IPS-15b (cell line): Measurements from ENCODE around the gene HJURP.

Source experiments
- H3K27me3 ChIP-seq: one replicate; pipeline ENCODE4 v1.6.1; 2013; ENCODE audit warnings: low read length; ENCODE audit not compliant: control insufficient read depth, insufficient read depth
- H3K36me3 ChIP-seq: one replicate; pipeline ENCODE4 v1.6.1; 2013; ENCODE audit warnings: low read length; ENCODE audit not compliant: control insufficient read depth, insufficient read depth
- H3K4me1 ChIP-seq: one replicate; pipeline ENCODE4 v1.6.1; 2013; ENCODE audit warnings: mild to moderate bottlenecking, low read length; ENCODE audit not compliant: control insufficient read depth, insufficient read depth
- H3K4me3 ChIP-seq: one replicate; pipeline ENCODE4 v1.5.1; 2013; ENCODE audit warnings: low read depth, low read length
- H3K9ac ChIP-seq: one replicate; pipeline ENCODE4 v1.6.1; 2013; ENCODE audit warnings: low read depth, mild to moderate bottlenecking, low read length
- H3K9me3 ChIP-seq: one replicate; pipeline ENCODE4 v1.6.1; 2013; ENCODE audit warnings: mild to moderate bottlenecking, low read length; ENCODE audit not compliant: control insufficient read depth, insufficient read depth

The HJURP gene

DNA sequence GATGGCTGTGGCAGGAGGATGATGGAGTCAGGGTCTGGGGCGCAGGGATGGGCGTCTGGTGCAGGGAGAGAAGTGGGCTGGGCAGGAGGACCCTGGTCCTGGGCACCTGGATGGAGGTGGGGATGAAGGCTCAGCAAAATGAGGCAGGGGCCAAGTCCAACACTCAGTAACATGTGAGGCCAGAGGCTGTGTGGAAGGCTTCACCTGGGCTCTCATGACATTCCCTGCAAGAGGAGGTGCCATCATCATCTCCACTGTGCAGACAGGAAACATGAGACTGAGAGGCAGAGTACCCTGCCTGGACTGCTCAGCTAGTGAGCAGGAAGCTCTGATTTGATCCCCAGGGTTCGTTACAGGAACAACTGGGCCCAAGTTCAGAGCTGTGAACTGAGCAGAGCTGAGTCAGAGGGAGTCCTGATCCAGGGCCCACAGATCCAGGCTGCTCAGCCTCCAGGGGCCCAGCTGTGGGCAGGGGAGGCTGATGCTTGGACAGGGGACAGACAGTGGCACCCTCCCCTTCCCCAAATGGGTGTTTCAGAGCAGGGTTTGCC, 36.9 kb downstream of the HJURP start:
- Histone ChIP-seq H3K27me3 (no peaks in the 10 kb centered on the region), H3K4me3 (no peak overlapping the region), H3K4me1 (no peaks in the 10 kb centered on the region), H3K9ac (no peak overlapping the region), H3K9me3 (no peaks in the 10 kb centered on the region), H3K36me3 (no peaks in the 10 kb centered on the region)

DNA sequence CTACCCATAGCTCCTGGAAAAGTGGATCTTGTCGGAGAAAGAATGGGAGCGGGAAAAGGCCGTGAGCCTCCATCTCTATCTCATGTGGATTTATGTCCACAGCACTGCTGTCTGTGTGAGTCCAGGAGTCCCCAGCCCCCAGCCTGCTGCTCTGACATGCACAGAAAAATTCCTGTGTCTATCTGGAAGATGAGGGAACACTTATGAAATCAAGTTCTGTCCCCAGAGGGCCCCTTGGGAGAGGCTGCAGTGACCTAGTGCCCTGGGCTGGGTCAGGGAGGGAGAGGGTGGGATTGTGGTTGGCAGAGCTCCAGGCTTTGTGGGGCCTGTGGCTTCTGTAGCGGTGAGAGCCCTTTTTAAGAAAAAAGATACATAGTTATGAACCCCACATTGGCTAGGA, 37.6 kb downstream of the HJURP start:
- Histone ChIP-seq H3K27me3 (no peaks in the 10 kb centered on the region), H3K9ac (no peak overlapping the region), H3K4me3 (no peak overlapping the region), H3K4me1 (no peaks in the 10 kb centered on the region), H3K36me3 (no peaks in the 10 kb centered on the region), H3K9me3 (no peaks in the 10 kb centered on the region)

DNA sequence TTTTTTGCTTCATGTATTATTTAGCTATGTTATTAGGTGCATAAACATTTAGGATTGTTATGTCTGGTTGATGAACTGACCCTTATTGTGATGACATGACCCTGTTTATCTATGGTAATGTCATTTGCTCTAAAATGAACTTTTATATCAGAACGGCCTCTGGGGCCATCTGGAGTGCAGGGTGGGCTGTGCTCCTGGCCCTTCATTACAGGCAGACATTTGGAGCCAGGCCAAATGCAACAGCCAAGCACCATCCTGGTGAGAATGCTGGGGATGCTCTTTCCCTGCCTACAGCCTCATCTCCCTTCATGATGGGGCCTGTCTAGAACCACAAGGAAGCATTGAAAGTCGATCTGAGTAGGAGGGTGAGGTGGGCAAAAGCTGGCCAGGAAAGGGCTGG, 38.0 kb downstream of the HJURP start:
- H3K27me3 ChIP-seq: no peaks in the 10 kb centered on the region
- H3K9me3 ChIP-seq: no peaks in the 10 kb centered on the region
- no peak overlapping the region for H3K9ac ChIP-seq
- H3K4me1 ChIP-seq: no peaks in the 10 kb centered on the region
- no peaks in the 10 kb centered on the region for H3K36me3 ChIP-seq
- no peak overlapping the region for H3K4me3 ChIP-seq

DNA sequence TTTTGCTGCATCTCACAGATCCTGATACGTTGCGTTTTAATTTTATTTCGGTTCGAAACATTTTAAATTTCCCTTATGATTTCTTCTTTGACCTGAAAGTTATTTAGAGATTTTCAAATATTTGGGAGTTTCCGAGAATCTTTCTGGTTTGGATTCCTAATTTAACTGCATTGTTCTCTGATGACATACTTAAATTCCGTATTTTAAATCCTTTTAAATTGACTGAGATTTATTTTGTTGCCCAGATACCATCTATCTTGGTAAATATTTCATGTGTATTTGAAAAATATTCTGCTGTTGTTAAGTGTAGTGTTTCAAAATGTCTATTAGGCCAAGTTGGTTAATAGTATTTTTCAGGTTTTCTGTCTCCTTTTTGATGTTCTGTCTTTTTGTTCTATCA, 38.5 kb downstream of the HJURP start:
- no peaks in the 10 kb centered on the region for H3K4me1 ChIP-seq
- no peak overlapping the region for H3K4me3 ChIP-seq
- H3K9me3 ChIP-seq: no peaks in the 10 kb centered on the region
- H3K27me3 ChIP-seq: no peaks in the 10 kb centered on the region
- H3K36me3 ChIP-seq: no peaks in the 10 kb centered on the region
- H3K9ac ChIP-seq: no peak overlapping the region

DNA sequence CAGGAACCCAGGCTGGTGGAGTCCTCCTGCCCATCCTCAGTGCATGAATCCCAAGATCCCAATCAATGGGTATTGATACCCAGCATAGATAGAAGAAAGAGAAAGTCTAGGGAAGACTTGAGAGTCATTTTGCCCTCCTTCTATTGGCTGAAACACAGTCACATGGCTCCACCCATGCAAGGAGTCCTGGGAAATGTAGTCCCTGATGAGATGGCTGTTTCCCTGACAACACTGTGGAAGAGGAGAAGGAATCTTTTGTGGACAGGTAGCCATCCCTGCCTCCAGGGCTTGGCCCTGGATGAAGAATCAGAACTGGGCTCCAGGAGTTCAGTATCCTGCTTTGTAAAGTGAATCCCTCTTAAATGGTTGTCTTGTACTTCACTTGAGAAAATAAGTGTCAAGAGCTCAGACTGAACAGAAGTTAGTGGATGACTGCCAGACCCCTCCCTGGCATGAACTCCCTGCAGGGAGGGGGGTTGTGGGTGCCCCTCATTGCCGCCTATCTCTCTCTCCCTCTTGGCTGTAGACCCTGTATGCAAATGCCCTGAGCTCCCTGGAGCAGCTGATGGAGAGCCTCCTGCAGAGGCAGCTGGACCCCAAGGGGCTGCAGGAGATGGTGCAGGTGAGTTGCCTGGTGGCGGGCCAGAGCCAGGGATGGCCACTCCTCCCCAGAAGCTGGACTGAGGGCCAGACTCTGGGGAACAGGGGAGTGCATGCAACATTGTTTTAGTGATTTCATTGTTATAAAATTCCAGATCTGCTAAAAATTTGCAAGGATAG, 40.1 kb downstream of the HJURP start:
- Histone ChIP-seq H3K9me3 (no peaks in the 10 kb centered on the region), H3K4me3 (no peak overlapping the region), H3K4me1 (no peaks in the 10 kb centered on the region), H3K36me3 (no peaks in the 10 kb centered on the region), H3K9ac (no peak overlapping the region), H3K27me3 (no peaks in the 10 kb centered on the region)

DNA sequence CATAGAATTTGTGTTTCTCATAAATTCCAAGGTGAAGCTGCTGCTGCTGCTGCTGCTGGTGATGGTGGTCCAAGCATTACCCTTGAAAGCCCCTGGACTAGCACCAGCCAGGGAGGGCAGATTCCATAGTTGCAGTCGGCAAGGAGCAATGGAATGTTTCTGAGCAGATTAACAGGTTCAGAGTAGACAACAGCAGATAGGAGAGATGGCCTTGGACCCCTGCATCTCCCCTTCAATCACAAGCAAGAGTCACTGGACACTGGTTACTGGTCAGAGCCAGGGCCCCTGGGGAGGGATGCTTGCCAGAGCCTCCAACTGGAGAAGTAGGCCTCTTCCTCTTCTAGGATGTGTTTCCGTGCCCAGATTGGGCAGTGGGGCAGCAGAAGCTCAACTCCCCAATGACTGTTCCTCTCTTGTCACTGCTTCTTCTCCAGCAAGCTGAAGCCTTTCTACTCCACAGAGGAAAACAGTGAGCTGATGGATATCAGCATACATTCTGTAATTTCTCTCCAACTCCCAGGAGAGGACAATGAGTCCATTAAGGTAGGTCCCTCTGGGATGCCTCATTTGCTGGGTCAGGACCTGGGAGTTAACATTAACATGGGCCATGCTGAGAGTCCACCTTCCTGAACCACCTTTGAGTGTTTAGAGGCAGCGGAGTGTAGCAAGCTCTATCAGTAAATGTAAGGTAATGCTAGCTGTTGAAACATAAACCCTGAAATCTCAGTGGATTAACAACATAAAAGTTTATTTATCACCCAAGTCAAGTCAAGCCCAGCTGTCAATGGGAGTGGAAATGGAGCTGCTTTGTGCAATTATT, 40.9 kb downstream of the HJURP start:
- Histone ChIP-seq H3K27me3 (no peaks in the 10 kb centered on the region), H3K4me1 (no peaks in the 10 kb centered on the region), H3K9ac (no peak overlapping the region), H3K4me3 (no peak overlapping the region), H3K9me3 (no peaks in the 10 kb centered on the region), H3K36me3 (no peaks in the 10 kb centered on the region)

DNA sequence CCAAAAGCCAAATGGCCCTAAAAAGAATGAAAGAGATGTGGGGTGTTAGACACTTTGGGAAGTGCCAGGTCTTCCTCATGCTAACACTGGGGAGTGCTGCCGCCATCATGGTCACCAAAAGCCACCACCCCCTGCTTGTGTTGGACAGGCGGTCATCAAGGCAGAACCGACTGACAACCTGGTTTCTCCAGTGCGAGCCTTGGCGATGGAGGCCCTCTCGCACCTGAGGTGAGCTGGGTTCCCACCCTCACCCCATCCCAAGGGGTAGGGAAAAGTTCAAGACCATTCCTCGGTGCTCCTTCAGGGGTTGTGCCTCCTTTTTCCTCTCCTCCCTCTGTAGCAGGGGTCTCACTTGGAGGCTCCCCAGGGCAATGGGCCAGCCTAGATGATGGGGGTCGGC, 42.6 kb downstream of the HJURP start:
- H3K9ac ChIP-seq: no peak overlapping the region
- H3K4me1 ChIP-seq: no peaks in the 10 kb centered on the region
- H3K4me3 ChIP-seq: no peak overlapping the region
- H3K36me3 ChIP-seq: no peaks in the 10 kb centered on the region
- H3K9me3 ChIP-seq: no peaks in the 10 kb centered on the region
- no peaks in the 10 kb centered on the region for H3K27me3 ChIP-seq

DNA sequence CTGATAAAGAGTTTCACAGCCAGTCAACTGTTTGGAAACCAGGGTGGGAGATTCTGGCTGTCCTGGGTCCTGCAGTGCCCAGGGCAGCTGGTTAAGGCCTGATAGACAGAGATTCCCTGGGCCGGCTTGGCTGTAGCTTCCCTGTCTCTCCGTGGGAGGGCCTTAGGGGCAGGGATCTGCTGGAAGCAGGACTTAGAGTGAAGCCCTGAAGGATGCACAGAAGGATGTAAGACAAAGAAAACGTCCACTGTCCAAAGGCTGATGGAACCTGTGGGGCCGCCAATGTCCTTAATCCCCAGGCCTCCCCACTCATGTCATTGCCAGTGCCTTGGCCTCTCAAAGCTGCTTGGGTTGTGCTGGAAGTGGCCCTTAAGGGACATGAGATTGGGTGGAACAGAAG, 43.2 kb downstream of the HJURP start:
- no peak overlapping the region for H3K4me3 ChIP-seq
- H3K9me3 ChIP-seq: no peaks in the 10 kb centered on the region
- H3K9ac ChIP-seq: no peak overlapping the region
- H3K4me1 ChIP-seq: no peaks in the 10 kb centered on the region
- H3K27me3 ChIP-seq: no peaks in the 10 kb centered on the region
- no peaks in the 10 kb centered on the region for H3K36me3 ChIP-seq

DNA sequence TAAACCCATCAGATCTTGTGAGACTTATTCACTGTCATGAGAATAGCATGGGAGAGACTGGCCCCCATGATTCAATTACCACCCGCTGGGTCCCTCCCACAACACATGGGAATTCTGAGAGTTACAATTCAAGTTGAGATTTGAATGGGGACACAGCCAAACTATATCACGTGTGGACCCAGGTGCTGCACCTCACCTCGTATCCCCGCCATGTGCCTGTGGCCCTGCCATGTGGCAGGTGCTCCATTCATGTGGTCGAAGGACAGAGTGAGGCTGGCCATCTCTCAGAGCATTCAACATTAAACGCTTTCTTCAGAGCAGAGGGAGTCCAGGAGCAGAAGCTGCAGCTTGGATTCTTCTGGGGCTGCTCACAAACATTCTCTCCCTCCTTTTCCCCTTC, 44.0 kb downstream of the HJURP start:
- no peaks in the 10 kb centered on the region for H3K9me3 ChIP-seq
- no peaks in the 10 kb centered on the region for H3K4me1 ChIP-seq
- no peaks in the 10 kb centered on the region for H3K36me3 ChIP-seq
- H3K27me3 ChIP-seq: no peaks in the 10 kb centered on the region
- H3K9ac ChIP-seq: no peak overlapping the region
- H3K4me3 ChIP-seq: no peak overlapping the region

DNA sequence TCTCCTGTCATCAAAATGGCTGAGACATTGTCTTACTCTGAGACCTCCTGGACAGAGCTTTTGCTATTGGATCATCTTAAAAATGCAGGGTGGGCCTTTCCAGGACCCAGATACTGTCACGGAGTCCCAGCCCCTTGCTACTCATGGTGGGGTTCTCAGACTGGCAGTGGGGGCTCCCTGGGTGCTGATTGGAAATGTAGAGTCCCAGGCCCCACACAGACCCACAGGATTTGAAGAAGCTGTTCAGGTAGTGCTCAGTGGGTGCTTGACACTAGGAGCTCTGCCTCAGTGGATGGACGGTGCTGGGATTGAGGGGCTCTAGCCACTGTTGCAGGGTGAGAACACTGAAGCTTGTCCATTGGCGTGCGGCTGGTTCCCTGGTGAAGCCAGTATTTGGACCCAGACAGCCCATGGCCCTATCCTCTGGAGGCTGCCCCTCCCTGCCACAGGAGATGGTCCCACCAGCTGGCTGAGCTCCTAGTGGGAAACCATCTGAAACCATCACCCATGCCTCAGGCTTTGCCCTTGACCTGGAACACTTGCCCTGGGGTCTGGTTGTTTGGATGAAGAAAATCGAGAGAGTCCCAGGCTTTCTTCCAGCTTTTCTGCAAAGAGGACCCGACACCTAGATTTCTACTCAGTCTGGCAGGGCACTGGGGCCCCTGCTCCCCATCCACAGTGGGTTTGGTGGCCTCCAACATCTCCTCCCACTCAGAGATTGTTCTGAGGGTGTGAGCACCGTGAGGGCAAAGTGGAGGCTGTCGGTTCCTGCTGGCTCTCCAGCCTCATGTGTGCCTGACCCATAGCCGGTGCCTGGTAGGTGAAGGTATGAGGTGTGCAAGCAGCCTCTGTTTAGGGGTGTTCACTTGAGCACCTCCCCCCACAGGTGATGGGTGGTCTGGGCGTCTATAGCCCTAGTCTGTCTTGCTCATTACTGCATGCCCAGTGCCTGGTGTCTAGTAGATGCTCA, 46.1 kb downstream of the HJURP start:
- Histone ChIP-seq H3K9ac (no peak overlapping the region), H3K9me3 (no peaks in the 10 kb centered on the region), H3K4me1 (no peaks in the 10 kb centered on the region), H3K36me3 (no peaks in the 10 kb centered on the region), H3K27me3 (no peaks in the 10 kb centered on the region), H3K4me3 (no peak overlapping the region)

DNA sequence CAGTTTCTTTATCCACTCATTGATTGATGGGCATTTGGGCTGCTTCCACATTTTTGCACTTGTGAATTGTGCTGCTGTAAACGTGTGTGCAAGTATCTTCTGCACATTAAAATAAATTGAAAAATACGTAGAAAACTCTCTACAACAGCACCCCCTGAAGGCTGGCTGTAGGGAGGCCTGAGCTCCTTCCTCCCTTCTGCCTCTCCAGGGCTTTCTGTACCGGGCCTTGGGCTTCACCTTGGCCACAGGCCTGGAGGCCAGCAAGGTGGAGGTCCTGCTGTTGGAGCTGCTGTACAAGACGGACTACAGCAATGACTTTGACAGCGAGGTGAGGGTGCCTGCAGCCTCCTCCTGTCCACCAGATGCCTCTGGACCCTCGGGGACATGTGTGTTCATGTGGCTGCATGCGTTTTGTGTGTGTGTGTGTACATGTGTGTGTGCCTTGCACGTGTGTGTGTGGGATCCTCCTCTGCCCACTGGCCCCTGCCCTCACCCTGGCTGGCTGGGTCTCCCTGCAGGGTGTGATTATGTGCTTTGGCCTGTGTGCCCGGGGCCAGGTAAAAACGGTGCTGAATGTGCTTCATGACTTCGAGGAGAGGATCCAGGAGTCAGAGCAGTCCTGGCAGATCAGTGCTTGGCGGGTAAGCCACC, 47.0 kb downstream of the HJURP start:
- H3K4me3 ChIP-seq: no peak overlapping the region
- H3K9me3 ChIP-seq: no peaks in the 10 kb centered on the region
- no peak overlapping the region for H3K9ac ChIP-seq
- no peaks in the 10 kb centered on the region for H3K27me3 ChIP-seq
- no peaks in the 10 kb centered on the region for H3K36me3 ChIP-seq
- no peaks in the 10 kb centered on the region for H3K4me1 ChIP-seq
